ENCODE measurements around the gene LONP2.

DNA sequence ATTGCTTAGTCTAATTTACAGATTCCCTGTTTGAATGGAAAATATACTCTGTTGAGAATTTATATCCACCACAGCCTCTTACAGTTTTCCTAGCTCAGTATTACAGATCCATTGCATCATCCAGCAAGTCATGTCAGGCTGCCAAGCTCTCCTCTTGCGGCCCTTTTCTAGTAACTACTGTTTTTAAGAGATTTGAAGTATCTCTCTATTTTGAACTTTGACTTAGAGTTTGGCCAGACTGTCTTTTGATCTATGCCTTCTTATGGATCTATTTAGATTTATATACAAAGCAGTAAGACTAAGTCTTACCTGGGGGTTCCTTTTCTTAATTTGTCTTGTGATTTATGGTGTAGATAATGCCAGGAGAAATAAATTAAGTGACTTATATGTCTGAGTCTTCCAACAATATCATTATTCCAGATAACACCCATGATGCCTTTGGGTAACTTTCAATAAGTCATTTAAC lies 56.3 kb downstream of the LONP2 start:
- TF ChIP-seq, protein P1, sequence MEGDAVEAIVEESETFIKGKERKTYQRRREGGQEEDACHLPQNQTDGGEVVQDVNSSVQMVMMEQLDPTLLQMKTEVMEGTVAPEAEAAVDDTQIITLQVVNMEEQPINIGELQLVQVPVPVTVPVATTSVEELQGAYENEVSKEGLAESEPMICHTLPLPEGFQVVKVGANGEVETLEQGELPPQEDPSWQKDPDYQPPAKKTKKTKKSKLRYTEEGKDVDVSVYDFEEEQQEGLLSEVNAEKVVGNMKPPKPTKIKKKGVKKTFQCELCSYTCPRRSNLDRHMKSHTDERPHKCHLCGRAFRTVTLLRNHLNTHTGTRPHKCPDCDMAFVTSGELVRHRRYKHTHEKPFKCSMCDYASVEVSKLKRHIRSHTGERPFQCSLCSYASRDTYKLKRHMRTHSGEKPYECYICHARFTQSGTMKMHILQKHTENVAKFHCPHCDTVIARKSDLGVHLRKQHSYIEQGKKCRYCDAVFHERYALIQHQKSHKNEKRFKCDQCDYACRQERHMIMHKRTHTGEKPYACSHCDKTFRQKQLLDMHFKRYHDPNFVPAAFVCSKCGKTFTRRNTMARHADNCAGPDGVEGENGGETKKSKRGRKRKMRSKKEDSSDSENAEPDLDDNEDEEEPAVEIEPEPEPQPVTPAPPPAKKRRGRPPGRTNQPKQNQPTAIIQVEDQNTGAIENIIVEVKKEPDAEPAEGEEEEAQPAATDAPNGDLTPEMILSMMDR (conservative IDR thresholded peaks at IDR 0.05 in 1 of 2, IDR thresholded peaks at IDR 0.05 in 1 of 2; ENCODE audit: extremely low read depth in 1 of 2, insufficient read depth in 1 of 2, low read depth in 1 of 2, low read length in 2 of 2), result no peak
- no peak for TF ChIP-seq EZH2 (IDR thresholded peaks at IDR 0.05; ENCODE audit: borderline replicate concordance, low read length)

Measured in mammary epithelial cell (primary cell).